SK-N-SH (cell line): Measurements from ENCODE around the gene PLEKHG2. TPM values are rescaled to one million over a fixed set of nuclear protein-coding genes. Genes with fewer than 3 reads are reported as not detected.

Experiments
- CTCF ChIA-PET: fragments of 300-600, 350-600 bp; formaldehyde crosslinking; extraction: SDS; loops from one replicate; lab custom pipeline; 2021; lab: Yijun Ruan, JAX
- POLR2A ChIA-PET: fragments of 350-600 bp; sonication (Branson Sonifier 250); formaldehyde crosslinking; extraction: SDS; loops from one replicate; lab custom pipeline; 2020; ENCODE audit warnings: antibody characterized with exemption, inconsistent platforms; lab: Yijun Ruan, JAX
- DNase-seq: peaks from one replicate; pipeline ENCODE4 v3.0.0; 2012
- H2AFZ ChIP-seq: fragments of 200-600 bp; sonication (generic); 2 replicates; pipeline ENCODE4 v1.8.1; 2016; ENCODE audit warnings: antibody characterized with exemption, mild to moderate bottlenecking, low read depth
- H3F3A ChIP-seq: fragments of 200-600 bp; sonication (generic); replicated peaks from 2 replicates; pipeline ENCODE3; 2016; ENCODE audit warnings: antibody characterized with exemption, mild to moderate bottlenecking; ENCODE audit not compliant: insufficient read depth
- H3K27ac ChIP-seq, 2 experiments: fragments of 200-500 bp in 1 of 2; fragments of 200-600 bp in 1 of 2; sonication (Bioruptor generic) in 1 of 2; sonication (generic), shearing (Covaris generic) in 1 of 2; 2 replicates each; pipeline versions ENCODE4 v1.5.1 to v1.6.1; 2014 to 2016; ENCODE audit warnings: low read depth in 2 of 2, inconsistent platforms in 1 of 2, low read length in 1 of 2, mild to moderate bottlenecking in 1 of 2, mixed read lengths in 1 of 2
- H3K27me3 ChIP-seq: fragments of 200-600 bp; sonication (generic), shearing (Covaris generic); 2 replicates; pipeline ENCODE4 v1.6.1; 2016; ENCODE audit warnings: mixed run types; ENCODE audit not compliant: insufficient read depth
- H3K36me3 ChIP-seq, 2 experiments: fragments of 200-500 bp in 1 of 2; fragments of 200-600 bp in 1 of 2; sonication (Bioruptor generic) in 1 of 2; sonication (generic) in 1 of 2; replicated peaks in 1 of 2; 2 replicates each; pipeline versions ENCODE3 to v1.5.1; 2014 to 2016; ENCODE audit warnings: low read length in 1 of 2, mild to moderate bottlenecking in 1 of 2; ENCODE audit not compliant: insufficient read depth in 2 of 2, control insufficient read depth in 1 of 2
- H3K4me1 ChIP-seq, 2 experiments: fragments of 200-500 bp in 1 of 2; fragments of 200-600 bp in 1 of 2; sonication (Bioruptor generic) in 1 of 2; sonication (generic), shearing (Covaris generic) in 1 of 2; 2 replicates each; pipeline versions ENCODE4 v1.5.1 to v1.6.1; 2014 to 2016; ENCODE audit warnings: low read depth in 1 of 2, low read length in 1 of 2, mixed run types in 1 of 2; ENCODE audit not compliant: insufficient read depth in 2 of 2, control insufficient read depth in 1 of 2
- H3K4me2 ChIP-seq: fragments of 200-600 bp; sonication (generic), shearing (Covaris generic); 2 replicates; pipeline ENCODE4 v1.6.1; 2017; ENCODE audit warnings: mixed run types
- H3K4me3 ChIP-seq, 2 experiments: fragments of 200-500 bp in 1 of 2; fragments of 200-600 bp in 1 of 2; sonication (Bioruptor generic) in 1 of 2; sonication (generic), shearing (Covaris generic) in 1 of 2; 2 replicates each; pipeline versions ENCODE4 v1.5.1 to v1.8.1; 2014 to 2016; ENCODE audit warnings: low read depth in 2 of 2, inconsistent platforms in 1 of 2, low read length in 1 of 2, mild to moderate bottlenecking in 1 of 2, mixed read lengths in 1 of 2, moderate library complexity in 1 of 2
- H3K79me2 ChIP-seq: fragments of 200-600 bp; sonication (generic); 2 replicates; pipeline ENCODE4 v1.8.1; 2017; ENCODE audit warnings: mild to moderate bottlenecking; ENCODE audit not compliant: insufficient read depth
- H3K9ac ChIP-seq: fragments of 200-600 bp; sonication (generic); 2 replicates; pipeline ENCODE4 v1.6.1; 2017; ENCODE audit warnings: mixed run types
- H3K9me2 ChIP-seq: fragments of 200-600 bp; sonication (generic); 2 replicates; pipeline ENCODE4 v1.6.1; 2017; ENCODE audit warnings: mixed run types
- H3K9me3 ChIP-seq: fragments of 200-600 bp; sonication (generic); 2 replicates; pipeline ENCODE4 v1.6.1; 2017; ENCODE audit warnings: mixed run types, mild to moderate bottlenecking, moderate library complexity
- H4K20me1 ChIP-seq: fragments of 200-600 bp; sonication (generic); 2 replicates; pipeline ENCODE4 v1.6.1; 2017; ENCODE audit warnings: mild to moderate bottlenecking, mixed run types; ENCODE audit not compliant: insufficient read depth
- EZH2phosphoT487 ChIP-seq: fragments of 200-600 bp; sonication (generic); IDR thresholded peaks from 2 replicates; pipeline ENCODE4 v1.6.1; 2017; ENCODE audit warnings: low read depth, mixed run types, mild to moderate bottlenecking, antibody characterized with exemption, moderate library complexity, borderline replicate concordance
- JUND ChIP-seq: IDR thresholded peaks from 2 replicates; pipeline ENCODE4 v1.4.0; 2012
- MXI1 ChIP-seq: IDR thresholded peaks from 2 replicates; pipeline ENCODE4 v1.6.1; 2012; ENCODE audit warnings: mild to moderate bottlenecking, low read depth, low read length, improper control_type of control experiment
- NFIC ChIP-seq: IDR thresholded peaks from 2 replicates; pipeline ENCODE4 v1.4.0; 2012; ENCODE audit warnings: borderline replicate concordance
- RXRA ChIP-seq: IDR thresholded peaks from 2 replicates; pipeline ENCODE4 v1.4.0; 2012; ENCODE audit warnings: low read depth, mild to moderate bottlenecking, borderline replicate concordance
- SIN3A ChIP-seq: IDR thresholded peaks from 2 replicates; pipeline ENCODE4 v1.6.1; 2012; ENCODE audit warnings: low read depth, mild to moderate bottlenecking, low read length, moderate library complexity, borderline replicate concordance
- SMC3 ChIP-seq: IDR thresholded peaks from 2 replicates; pipeline ENCODE4 v1.6.1; 2012; ENCODE audit warnings: low read depth, low read length, improper control_type of control experiment
- TCF12 ChIP-seq: IDR thresholded peaks from 2 replicates; pipeline ENCODE4 v1.4.0; 2012
- ZBTB33 ChIP-seq: IDR thresholded peaks from 2 replicates; pipeline ENCODE4 v1.4.0; 2012; ENCODE audit warnings: low read depth, borderline replicate concordance
- WGBS: methylation state at CpG from one replicate; pipeline ENCODE4 v1.1.6; 2017; ENCODE audit warnings: low lambda C conversion rate; 5-methylcytosine and 5-hydroxymethylcytosine counted together
- polyA plus RNA-seq, 3 experiments: library from polyadenylated mRNA; depleted of rRNA; stranded (reverse); fragments of >200 nt; gene quantifications; 2 replicates each; pipeline ENCODE4 v1.2.3, GENCODE V29; 2012
- TF ChIP-seq, protein P1 (sequence below): fragments of 200-600 bp; sonication (generic); IDR thresholded peaks from 2 replicates; pipeline ENCODE4 v1.6.1; 2017; ENCODE audit warnings: antibody characterized with exemption, mild to moderate bottlenecking, moderate library complexity
- TF ChIP-seq, protein P2 (sequence below): fragments of 150-350 bp; IDR thresholded peaks from 2 replicates; pipeline ENCODE4 v1.6.1; 2017; ENCODE audit warnings: antibody characterized with exemption, low read length, low read depth, borderline replicate concordance

The PLEKHG2 gene
- polyA plus RNA-seq, 1 of the 3 experiments (the other 2 are of a cell fraction), result 13.6 TPM

GRCh38 chr19:39388657-39389056 lies 23.8 kb upstream of the PLEKHG2 start:
- H3K27ac ChIP-seq, result no peak overlapping the region
- H3K9me3 ChIP-seq, result no peaks in the 10 kb centered on the region
- ChIA-PET CTCF (interaction anchor here (4.7 kb wide), 1 partner anchor 25 kb away, joined by 53 read pairs; the partner anchor contains the start of gene PLEKHG2), POLR2A (no interaction called here)
- no peak overlapping the region for H2AFZ ChIP-seq
- no peak overlapping the region for H3K4me2 ChIP-seq
- no peak overlapping the region for H3K9ac ChIP-seq
- no peak overlapping the region for H3K4me3 ChIP-seq
- peaks cover 40% of the 10 kb centered on the region for H3K79me2 ChIP-seq
- WGBS, result 78% methylated on average over 5 of the region's 5 CpGs
- H3K9me2 ChIP-seq, result no peaks in the 10 kb centered on the region
- TF ChIP-seq RXRA, result no peak
- no peak for TF ChIP-seq NFIC
- TF ChIP-seq MXI1, result no peak
- TF ChIP-seq TCF12, result no peak
- TF ChIP-seq SIN3A, result no peak
- TF ChIP-seq, protein P1, sequence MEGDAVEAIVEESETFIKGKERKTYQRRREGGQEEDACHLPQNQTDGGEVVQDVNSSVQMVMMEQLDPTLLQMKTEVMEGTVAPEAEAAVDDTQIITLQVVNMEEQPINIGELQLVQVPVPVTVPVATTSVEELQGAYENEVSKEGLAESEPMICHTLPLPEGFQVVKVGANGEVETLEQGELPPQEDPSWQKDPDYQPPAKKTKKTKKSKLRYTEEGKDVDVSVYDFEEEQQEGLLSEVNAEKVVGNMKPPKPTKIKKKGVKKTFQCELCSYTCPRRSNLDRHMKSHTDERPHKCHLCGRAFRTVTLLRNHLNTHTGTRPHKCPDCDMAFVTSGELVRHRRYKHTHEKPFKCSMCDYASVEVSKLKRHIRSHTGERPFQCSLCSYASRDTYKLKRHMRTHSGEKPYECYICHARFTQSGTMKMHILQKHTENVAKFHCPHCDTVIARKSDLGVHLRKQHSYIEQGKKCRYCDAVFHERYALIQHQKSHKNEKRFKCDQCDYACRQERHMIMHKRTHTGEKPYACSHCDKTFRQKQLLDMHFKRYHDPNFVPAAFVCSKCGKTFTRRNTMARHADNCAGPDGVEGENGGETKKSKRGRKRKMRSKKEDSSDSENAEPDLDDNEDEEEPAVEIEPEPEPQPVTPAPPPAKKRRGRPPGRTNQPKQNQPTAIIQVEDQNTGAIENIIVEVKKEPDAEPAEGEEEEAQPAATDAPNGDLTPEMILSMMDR, result no peak
- TF ChIP-seq EZH2phosphoT487, result no peak
- TF ChIP-seq, all 33 proteins: peak for 0
- Histone ChIP-seq H3K4me1 (peaks cover 5 to 17% of the 10 kb centered on the region in 2 experiments; a peak in 2 of 4 replicates), H3K27me3 (no peaks in the 10 kb centered on the region), H4K20me1 (no peaks in the 10 kb centered on the region), H3F3A (peaks cover 11% of the 10 kb centered on the region), H3K36me3 (peaks cover 34 to 56% of the 10 kb centered on the region in 2 experiments)
- no peak for DNase-seq

DNA sequence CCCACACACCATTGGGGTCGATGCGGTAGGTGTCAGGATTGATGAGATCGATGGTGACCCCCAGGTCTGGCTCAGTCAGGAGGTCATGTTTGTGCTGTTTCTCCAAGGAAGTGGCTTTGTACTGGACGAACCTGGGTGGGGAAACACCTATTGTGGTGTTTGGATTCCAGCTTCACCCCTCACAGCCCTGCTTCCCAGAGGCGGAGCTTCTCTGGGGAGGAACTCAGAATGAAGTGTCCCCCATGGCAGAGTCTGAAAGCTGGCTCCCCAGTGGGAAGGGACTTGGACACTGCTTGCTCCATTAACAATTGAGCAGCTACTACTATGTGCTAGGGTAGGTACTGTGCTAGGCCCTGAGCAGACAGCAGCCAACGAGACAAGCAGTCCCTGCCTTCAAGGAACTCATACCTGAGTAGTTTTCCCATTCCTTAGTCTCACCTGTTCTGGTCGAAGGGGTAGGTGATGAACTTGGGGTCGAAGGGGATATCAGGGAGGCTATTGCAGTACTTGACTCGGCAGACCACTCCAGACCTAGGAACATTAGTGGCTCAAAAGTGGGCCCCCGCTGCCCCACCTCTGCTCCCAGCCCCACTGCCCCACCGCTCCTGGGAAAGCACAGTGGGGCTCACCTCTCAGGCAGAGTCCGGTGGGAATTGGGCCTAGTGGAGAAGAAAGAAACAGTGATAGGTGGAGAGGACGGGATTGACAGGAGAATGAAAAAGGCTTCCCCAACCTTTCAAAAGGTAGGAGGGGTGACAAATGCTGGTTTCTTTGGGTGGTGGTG lies 22.6 kb upstream of the PLEKHG2 start:
- Histone ChIP-seq H3K36me3 (peaks cover 31 to 50% of the 10 kb centered on the region in 2 experiments), H3K4me3 (peak overlapping the region; percentile 96 to 98), H3K27ac (peak overlapping the region; percentile 86 to 97; a peak in 3 of 4 replicates), H3K9ac (peak overlapping the region; percentile 98), H3K79me2 (peaks cover 49% of the 10 kb centered on the region), H4K20me1 (no peaks in the 10 kb centered on the region), H3K4me1 (peaks cover 5 to 17% of the 10 kb centered on the region in 2 experiments; a peak in 2 of 4 replicates), H3K4me2 (peak overlapping the region; percentile 81), H2AFZ (no peak overlapping the region), H3K9me3 (no peaks in the 10 kb centered on the region), H3K27me3 (no peaks in the 10 kb centered on the region)
- CTCF ChIA-PET, result interaction anchor here (4.7 kb wide), 1 partner anchor 23 kb away, joined by 53 read pairs; the partner anchor contains the start of gene PLEKHG2
- 56% methylated on average over 12 of the region's 13 CpGs for WGBS
- DNase-seq, result no peak
- TF ChIP-seq ZBTB33 (no peak), SMC3 (no peak), JUND (no peak)
- TF ChIP-seq, protein P1, result no peak
- TF ChIP-seq, protein P2, sequence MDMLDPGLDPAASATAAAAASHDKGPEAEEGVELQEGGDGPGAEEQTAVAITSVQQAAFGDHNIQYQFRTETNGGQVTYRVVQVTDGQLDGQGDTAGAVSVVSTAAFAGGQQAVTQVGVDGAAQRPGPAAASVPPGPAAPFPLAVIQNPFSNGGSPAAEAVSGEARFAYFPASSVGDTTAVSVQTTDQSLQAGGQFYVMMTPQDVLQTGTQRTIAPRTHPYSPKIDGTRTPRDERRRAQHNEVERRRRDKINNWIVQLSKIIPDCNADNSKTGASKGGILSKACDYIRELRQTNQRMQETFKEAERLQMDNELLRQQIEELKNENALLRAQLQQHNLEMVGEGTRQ, result no peak
- TF ChIP-seq, all 33 proteins: peak for 0
- Histone ChIP-seq H3K9me2 (no peaks in the 10 kb centered on the region), H3F3A (peaks cover 11% of the 10 kb centered on the region)
- POLR2A ChIA-PET, result no interaction called here
